Body of pancreas (tissue), 4 donors: Measurements from ENCODE around the gene SYNE2. TPM values are rescaled to one million over a fixed set of nuclear protein-coding genes. Genes with fewer than 3 reads are reported as not detected.

Source experiments
- ATAC-seq: fragments of 150-250 bp; one replicate; pipeline ENCODE4 v1.9.1; 2016
- DNase-seq, 4 donors: peaks; one replicate each; pipeline ENCODE4 v3.0.0-alpha.2; 2019
- H3K27ac ChIP-seq, 4 donors: fragments of 200-600 bp; sonication (generic); 1 replicate in 3 of 4; 2 replicates in 1 of 4; pipeline versions ENCODE4 v1.5.1 to v1.6.1; 2016 to 2019; ENCODE audit warnings: mild to moderate bottlenecking in 1 of 4, mixed read lengths in 1 of 4, moderate library complexity in 1 of 4
- H3K27me3 ChIP-seq, 2 donors: fragments of 200-600 bp; sonication (generic); one replicate each; pipeline ENCODE4 v1.6.0; 2016; ENCODE audit warnings: mild to moderate bottlenecking in 1 of 2
- H3K36me3 ChIP-seq, 2 donors: fragments of 200-600 bp; sonication (generic); replicated peaks in 1 of 2; 2 replicates each; pipeline ENCODE4 v1.5.1; 2016; ENCODE audit warnings: low read depth in 2 of 2; ENCODE audit not compliant: insufficient read depth in 1 of 2
- H3K4me1 ChIP-seq: fragments of 200-600 bp; sonication (generic); one replicate; pipeline ENCODE4 v1.6.0; 2016
- H3K4me3 ChIP-seq, 2 donors: fragments of 200-600 bp; sonication (generic); 1 replicate in 1 of 2; 2 replicates in 1 of 2; pipeline ENCODE4 v1.5.1; 2016 to 2019
- H3K9me3 ChIP-seq, 3 donors: fragments of 200-600 bp; sonication (generic); 1 replicate in 2 of 3; 2 replicates in 1 of 3; pipeline ENCODE4 v1.5.1; 2016
- POLR2A ChIP-seq, 3 donors: fragments of 450-650 bp; IDR thresholded peaks; one replicate each; pipeline ENCODE4 v1.6.1; 2016; ENCODE audit warnings: antibody characterized with exemption in 3 of 3, mild to moderate bottlenecking in 2 of 3
- WGBS, 2 donors: methylation state at CpG; one replicate each; pipeline ENCODE4 v1.1.5; 2017; 5-methylcytosine and 5-hydroxymethylcytosine counted together
- intact Hi-C: fragments of 100-400 bp; cut with DNase I; formaldehyde crosslinking; loops from one replicate; pipeline ENCODE4 v1.15.1; 2023
- total RNA-seq, 2 donors: library from RNA; depleted of rRNA; stranded (reverse); fragments of >200 nt; gene quantifications; one replicate each; pipeline ENCODE4 v1.1.0, GENCODE V29; 2016
- TF ChIP-seq, protein P1 (sequence below), 7 experiments: fragments of 450-650 bp in 4 of 7; fragments of 200-600 bp in 3 of 7; sonication (generic) in 3 of 7; IDR thresholded peaks; one replicate each; pipeline ENCODE4 v1.5.1; 2016 to 2019; ENCODE audit warnings: antibody characterized with exemption in 7 of 7

Gene SYNE2
- total RNA-seq, 2 donors from 2014 or later = 163 to 240 TPM

DNA sequence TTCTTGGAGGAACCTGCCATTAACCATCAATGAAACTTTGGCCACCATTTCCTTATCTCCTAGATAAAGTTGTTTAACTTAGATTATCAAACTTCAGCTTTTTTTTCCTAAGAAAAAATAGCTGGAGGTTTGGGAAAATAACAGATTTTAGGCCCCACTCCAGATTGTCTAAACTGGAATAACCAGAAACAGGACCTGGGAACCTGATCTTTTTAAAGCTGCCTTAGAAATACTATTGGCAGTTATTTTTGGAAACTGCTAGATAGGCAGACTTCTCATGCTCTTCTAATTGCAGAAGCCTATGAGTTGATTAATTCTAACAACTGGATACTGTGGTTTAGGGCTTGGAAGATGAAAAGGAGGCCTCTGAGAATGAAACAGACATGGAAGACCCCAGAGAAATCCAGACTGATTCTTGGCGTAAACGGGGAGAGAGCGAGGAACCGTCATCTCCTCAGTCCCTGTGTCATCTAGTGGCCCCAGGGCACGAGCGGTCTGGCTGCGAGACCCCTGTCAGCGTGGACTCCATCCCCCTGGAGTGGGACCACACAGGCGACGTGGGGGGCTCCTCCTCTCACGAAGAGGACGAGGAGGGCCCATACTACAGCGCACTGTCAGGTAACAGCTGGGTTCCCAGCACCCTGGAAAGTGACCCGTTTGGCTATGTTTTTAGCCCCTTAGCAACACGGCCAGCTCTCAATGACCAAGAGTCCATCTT is 361.2 kb downstream of the SYNE2 start:
- Histone ChIP-seq H3K4me3 (peak overlapping the region in 1 of 2 donors; percentile 16), H3K27ac (peak overlapping the region; percentile 74 to 87 (median 84)), H3K4me1 (peaks cover 69% of the 10 kb centered on the region), H3K36me3 (peaks cover 6 to 13% of the 10 kb centered on the region in 2 donors), H3K27me3 (no peaks in the 10 kb centered on the region), H3K9me3 (no peaks in the 10 kb centered on the region)
- peak; percentile 74 for ATAC-seq
- peak in 1 of 4 donors; percentile 52 for DNase-seq
- TF ChIP-seq POLR2A (IDR thresholded peaks at IDR 0.05) = peak in 1 of 3 donors; percentile 21
- TF ChIP-seq, protein P1, sequence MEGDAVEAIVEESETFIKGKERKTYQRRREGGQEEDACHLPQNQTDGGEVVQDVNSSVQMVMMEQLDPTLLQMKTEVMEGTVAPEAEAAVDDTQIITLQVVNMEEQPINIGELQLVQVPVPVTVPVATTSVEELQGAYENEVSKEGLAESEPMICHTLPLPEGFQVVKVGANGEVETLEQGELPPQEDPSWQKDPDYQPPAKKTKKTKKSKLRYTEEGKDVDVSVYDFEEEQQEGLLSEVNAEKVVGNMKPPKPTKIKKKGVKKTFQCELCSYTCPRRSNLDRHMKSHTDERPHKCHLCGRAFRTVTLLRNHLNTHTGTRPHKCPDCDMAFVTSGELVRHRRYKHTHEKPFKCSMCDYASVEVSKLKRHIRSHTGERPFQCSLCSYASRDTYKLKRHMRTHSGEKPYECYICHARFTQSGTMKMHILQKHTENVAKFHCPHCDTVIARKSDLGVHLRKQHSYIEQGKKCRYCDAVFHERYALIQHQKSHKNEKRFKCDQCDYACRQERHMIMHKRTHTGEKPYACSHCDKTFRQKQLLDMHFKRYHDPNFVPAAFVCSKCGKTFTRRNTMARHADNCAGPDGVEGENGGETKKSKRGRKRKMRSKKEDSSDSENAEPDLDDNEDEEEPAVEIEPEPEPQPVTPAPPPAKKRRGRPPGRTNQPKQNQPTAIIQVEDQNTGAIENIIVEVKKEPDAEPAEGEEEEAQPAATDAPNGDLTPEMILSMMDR (IDR thresholded peaks at IDR 0.05) = no peak
- WGBS, 2 donors = 36 to 53% methylated on average over 11 to 13 of the region's 15 CpGs
- intact Hi-C loops = no loop called here

DNA sequence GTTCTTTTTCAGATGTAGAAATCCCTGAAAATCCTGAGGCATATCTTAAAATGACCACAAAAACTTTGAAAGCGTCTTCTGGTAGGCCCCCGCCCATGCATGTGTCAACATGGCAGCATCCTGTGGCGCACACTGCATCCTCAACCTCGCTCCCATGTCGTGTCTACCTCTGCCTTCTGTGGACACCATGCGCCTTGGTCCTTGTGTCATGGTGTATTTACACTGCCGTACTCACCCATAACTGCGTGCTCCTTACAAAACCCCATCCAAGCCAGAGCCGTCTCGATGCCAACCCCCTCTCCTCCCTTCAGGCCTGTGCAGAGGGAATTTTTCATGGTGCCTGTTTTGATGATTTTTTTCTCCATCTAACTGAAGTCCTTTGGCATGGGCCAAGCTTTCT is 362.5 kb downstream of the SYNE2 start:
- ATAC-seq = no peak
- WGBS, 2 donors = 38 to 71% methylated on average over 8 to 10 of the region's 10 CpGs
- intact Hi-C loops = no loop called here

DNA sequence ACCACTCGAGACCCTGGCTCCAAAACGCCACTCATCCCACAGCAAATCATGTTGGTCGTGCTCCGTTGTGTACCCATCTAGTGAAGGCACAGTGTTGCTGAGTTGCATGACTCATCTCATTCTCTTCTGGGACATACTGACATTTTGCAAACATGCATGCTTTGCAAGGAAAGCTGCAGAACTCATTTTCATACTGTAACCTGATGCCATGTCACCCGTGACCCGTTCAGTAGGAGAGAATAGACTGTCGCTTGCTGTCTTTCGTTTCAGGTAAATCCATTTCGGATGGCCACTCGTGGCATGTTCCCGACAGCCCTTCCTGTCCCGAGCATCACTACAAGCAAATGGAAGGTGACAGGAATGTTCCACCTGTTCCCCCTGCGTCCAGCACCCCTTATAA is 363.2 kb downstream of the SYNE2 start:
- TF ChIP-seq POLR2A (IDR thresholded peaks at IDR 0.05) = no peak
- TF ChIP-seq, protein P1 (IDR thresholded peaks at IDR 0.05) = no peak
- H3K36me3 ChIP-seq = peaks cover 0 to 8% of the 10 kb centered on the region in 2 donors
- no peak for ATAC-seq
- DNase-seq = no peak
- H3K9me3 ChIP-seq = no peaks in the 10 kb centered on the region
- peak overlapping the region in 3 of 4 donors; percentile 28 to 74 (median 40) for H3K27ac ChIP-seq
- no peaks in the 10 kb centered on the region for H3K27me3 ChIP-seq
- H3K4me1 ChIP-seq = peaks cover 89% of the 10 kb centered on the region
- WGBS, 2 donors = 41 to 57% methylated on average over 13 of the region's 13 CpGs
- H3K4me3 ChIP-seq = no peak overlapping the region
- intact Hi-C loops = no loop called here

More for the DNA sequence above, 362.5 kb downstream of the SYNE2 start:
- H3K36me3 ChIP-seq = peaks cover 0 to 6% of the 10 kb centered on the region in 2 donors
- H3K4me3 ChIP-seq = no peak overlapping the region
- no peaks in the 10 kb centered on the region for H3K9me3 ChIP-seq
- peaks cover 82% of the 10 kb centered on the region for H3K4me1 ChIP-seq
- H3K27me3 ChIP-seq = no peaks in the 10 kb centered on the region
- DNase-seq = no peak
- H3K27ac ChIP-seq = peak overlapping the region in 3 of 4 donors; percentile 4 to 83 (median 74)
- TF ChIP-seq, protein P1 (IDR thresholded peaks at IDR 0.05) = no peak

DNA sequence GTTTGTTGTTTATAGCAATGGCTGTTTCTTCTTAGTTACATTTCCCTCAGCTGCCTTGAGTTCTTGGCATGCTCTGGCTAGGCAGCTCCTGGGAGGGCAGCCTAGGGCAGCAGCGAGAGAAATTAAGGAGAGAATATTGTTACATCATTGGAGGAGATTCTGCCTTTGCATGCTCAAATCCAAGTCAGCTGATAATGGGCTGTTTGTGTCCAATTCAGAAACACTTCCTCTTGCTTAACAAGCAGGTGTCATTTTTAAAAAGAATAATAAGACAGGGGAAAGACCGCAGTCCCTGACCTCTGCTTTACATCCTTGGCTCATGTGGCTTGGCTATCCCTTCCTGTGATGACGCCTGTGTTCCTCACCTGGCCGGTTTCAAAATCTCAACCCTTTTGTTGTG is 364.5 kb downstream of the SYNE2 start:
- peak overlapping the region in 3 of 4 donors; percentile 45 to 74 (median 57) for H3K27ac ChIP-seq
- intact Hi-C loops = no loop called here
- no peaks in the 10 kb centered on the region for H3K27me3 ChIP-seq
- 23 to 32% methylated on average over 4 of the region's 4 CpGs for WGBS, 2 donors
- ATAC-seq (no peak), DNase-seq (no peak)
- TF ChIP-seq, protein P1 (IDR thresholded peaks at IDR 0.05) = no peak
- no peak for TF ChIP-seq POLR2A (IDR thresholded peaks at IDR 0.05)
- no peak overlapping the region for H3K4me3 ChIP-seq
- H3K36me3 ChIP-seq = peaks cover 0 to 5% of the 10 kb centered on the region in 2 donors
- no peaks in the 10 kb centered on the region for H3K9me3 ChIP-seq
- peaks cover 94% of the 10 kb centered on the region for H3K4me1 ChIP-seq

DNA sequence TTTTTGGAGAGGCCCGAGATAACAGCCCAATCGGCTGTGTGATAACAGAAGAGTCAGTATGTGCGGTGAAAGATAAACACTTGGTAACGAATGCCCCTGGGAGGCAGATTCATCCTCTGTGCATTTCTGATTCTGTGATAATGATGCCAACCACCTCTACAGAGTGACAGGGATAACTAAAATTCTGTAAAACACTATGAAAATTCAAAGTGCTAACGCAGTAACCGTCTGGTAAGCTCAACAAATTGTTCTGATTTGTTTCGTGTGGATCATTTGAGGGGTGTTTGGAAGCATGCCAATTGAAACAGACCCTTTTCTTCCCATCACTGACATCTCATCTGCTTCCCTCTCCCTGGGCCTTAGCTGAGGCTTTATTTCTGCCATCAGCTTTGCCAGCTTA is 365.0 kb downstream of the SYNE2 start:
- WGBS, 2 donors = 38 to 39% methylated on average over 7 of the region's 7 CpGs
- H3K27me3 ChIP-seq = no peaks in the 10 kb centered on the region
- H3K36me3 ChIP-seq = peaks cover 2 to 6% of the 10 kb centered on the region in 2 donors
- ATAC-seq (no peak), DNase-seq (no peak)
- H3K4me1 ChIP-seq = peaks cover 89% of the 10 kb centered on the region
- intact Hi-C loops = no loop called here
- no peaks in the 10 kb centered on the region for H3K9me3 ChIP-seq
- H3K27ac ChIP-seq = peak overlapping the region; percentile 27 to 74 (median 51)
- no peak overlapping the region for H3K4me3 ChIP-seq
- TF ChIP-seq, protein P1 (IDR thresholded peaks at IDR 0.05) = no peak
- TF ChIP-seq POLR2A (IDR thresholded peaks at IDR 0.05) = no peak
